ENCODE results near the gene NECAB3. TPM values are rescaled to one million over a fixed set of nuclear protein-coding genes. Genes with fewer than 3 reads are reported as not detected.
A peak's percentile ranks its signal among the peaks of the same experiment; 100 is the strongest.

NECAB3 gene
- total RNA-seq, 4 donors from 2014 or later = 30.6 to 71.9 (median 52.9) TPM

DNA sequence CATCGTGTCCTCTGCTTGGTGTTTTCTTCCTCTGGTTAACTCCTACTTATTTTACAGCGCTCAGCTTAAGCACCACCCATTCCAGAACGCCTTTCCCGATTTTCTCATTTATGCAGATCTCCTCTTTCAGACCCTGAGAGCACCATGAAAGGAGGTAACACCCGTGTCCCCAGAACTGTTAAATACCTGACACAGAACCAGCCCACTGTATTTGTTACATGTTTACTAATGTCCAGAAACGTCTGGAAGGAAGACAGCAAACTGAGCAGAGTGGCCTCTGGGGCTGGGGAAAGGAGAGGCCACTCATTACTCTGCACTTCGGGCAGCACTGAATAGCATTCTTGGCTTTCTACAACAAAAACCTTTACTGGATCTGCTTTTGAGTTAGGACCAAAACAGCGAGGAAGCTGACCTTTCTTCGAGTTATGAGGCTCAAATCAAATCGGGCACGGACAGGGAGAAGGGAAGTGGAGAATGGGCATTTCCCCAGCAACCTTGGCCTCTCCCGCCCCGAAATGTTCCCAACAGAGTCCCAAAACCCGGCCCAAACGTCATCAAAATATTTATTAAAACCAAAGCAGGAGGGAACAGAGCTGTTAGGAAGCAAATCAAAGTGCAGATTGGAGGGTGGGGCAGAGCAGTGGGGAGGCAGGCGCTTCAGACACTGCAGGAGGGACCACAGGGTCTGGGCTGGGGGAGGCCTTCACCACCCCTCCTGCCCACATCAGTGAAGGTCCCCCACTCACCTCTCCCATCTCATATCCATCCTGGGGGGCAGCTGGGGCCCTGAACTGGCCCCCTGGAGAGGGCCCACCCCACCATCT is 1.1 kb upstream of the NECAB3 start:
- peak overlapping the region; percentile 92 to 97 (median 94) for H3K27ac ChIP-seq
- peak; percentile 58 for ATAC-seq
- peaks cover 0 to 81% (median 42%) of the 10 kb centered on the region in 3 donors for H3K4me1 ChIP-seq
- WGBS, 2 donors (ENCODE audit: low coverage in 1 of 2) = 15 to 16% methylated on average over 10 to 14 of the region's 16 CpGs
- H3K9me3 ChIP-seq = no peaks in the 10 kb centered on the region
- H3K4me3 ChIP-seq = peak overlapping the region; percentile 30 to 90
- TF ChIP-seq, protein P1, sequence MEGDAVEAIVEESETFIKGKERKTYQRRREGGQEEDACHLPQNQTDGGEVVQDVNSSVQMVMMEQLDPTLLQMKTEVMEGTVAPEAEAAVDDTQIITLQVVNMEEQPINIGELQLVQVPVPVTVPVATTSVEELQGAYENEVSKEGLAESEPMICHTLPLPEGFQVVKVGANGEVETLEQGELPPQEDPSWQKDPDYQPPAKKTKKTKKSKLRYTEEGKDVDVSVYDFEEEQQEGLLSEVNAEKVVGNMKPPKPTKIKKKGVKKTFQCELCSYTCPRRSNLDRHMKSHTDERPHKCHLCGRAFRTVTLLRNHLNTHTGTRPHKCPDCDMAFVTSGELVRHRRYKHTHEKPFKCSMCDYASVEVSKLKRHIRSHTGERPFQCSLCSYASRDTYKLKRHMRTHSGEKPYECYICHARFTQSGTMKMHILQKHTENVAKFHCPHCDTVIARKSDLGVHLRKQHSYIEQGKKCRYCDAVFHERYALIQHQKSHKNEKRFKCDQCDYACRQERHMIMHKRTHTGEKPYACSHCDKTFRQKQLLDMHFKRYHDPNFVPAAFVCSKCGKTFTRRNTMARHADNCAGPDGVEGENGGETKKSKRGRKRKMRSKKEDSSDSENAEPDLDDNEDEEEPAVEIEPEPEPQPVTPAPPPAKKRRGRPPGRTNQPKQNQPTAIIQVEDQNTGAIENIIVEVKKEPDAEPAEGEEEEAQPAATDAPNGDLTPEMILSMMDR (IDR thresholded peaks at IDR 0.05) = no peak
- TF ChIP-seq POLR2AphosphoS5 (IDR thresholded peaks at IDR 0.05) = peak; percentile 80
- no peak for TF ChIP-seq EP300 (IDR thresholded peaks at IDR 0.05)
- TF ChIP-seq POLR2A (IDR thresholded peaks at IDR 0.05) = peak in 1 of 2 donors; percentile 51
- peaks cover 0 to 14% of the 10 kb centered on the region in 2 donors for H3K36me3 ChIP-seq
- H3K27me3 ChIP-seq = no peaks in the 10 kb centered on the region

GRCh38 chr20:33673410-33674293 is 576 bp downstream of the NECAB3 start:
- Histone ChIP-seq H3K4me1 (peaks cover 0 to 92% (median 42%) of the 10 kb centered on the region in 3 donors), H3K27ac (peak overlapping the region; percentile 68 to 97 (median 94)), H3K36me3 (peaks cover 0 to 31% of the 10 kb centered on the region in 2 donors), H3K4me3 (peak overlapping the region; percentile 56 to 90), H3K27me3 (no peaks in the 10 kb centered on the region), H3K9me3 (no peaks in the 10 kb centered on the region)
- TF ChIP-seq EP300 (IDR thresholded peaks at IDR 0.05) (no peak), POLR2AphosphoS5 (IDR thresholded peaks at IDR 0.05) (no peak), POLR2A (IDR thresholded peaks at IDR 0.05) (no peak)
- TF ChIP-seq, protein P1 (IDR thresholded peaks at IDR 0.05) = no peak
- no peak for ATAC-seq
- 4% methylated on average over 15 of the region's 29 CpGs; no CpG with 5 or more reads in 1 of the 2 donors for WGBS, 2 donors (ENCODE audit: low coverage in 1 of 2)

DNA sequence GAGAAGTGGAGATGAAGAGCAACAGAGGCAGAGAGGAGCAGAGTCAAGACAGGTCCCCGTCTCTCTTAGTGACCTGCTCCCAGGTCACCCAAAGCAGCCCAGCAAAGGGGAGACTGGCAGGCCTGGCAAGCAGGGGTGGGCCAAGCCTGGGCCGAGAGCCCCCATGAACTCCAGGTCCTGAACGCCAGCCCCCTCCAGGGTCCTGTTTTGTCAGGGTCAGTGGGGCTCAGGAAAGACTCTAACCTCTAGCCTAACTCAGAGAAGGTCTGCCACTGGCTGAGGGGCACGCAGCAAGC is 1.2 kb downstream of the NECAB3 start:
- ATAC-seq = no peak
- Histone ChIP-seq H3K27ac (peak overlapping the region; percentile 68 to 97 (median 94)), H3K4me1 (peaks cover 0 to 92% (median 45%) of the 10 kb centered on the region in 3 donors), H3K4me3 (peak overlapping the region; percentile 56 to 90), H3K36me3 (peaks cover 0 to 36% of the 10 kb centered on the region in 2 donors), H3K9me3 (no peaks in the 10 kb centered on the region), H3K27me3 (no peaks in the 10 kb centered on the region)
- TF ChIP-seq, protein P1 (IDR thresholded peaks at IDR 0.05) = no peak
- no peak for TF ChIP-seq POLR2AphosphoS5 (IDR thresholded peaks at IDR 0.05)
- no peak for TF ChIP-seq POLR2A (IDR thresholded peaks at IDR 0.05)
- TF ChIP-seq EP300 (IDR thresholded peaks at IDR 0.05) = no peak
- WGBS, 2 donors (ENCODE audit: low coverage in 1 of 2) = no CpG with 5 or more reads among the region's 4 CpGs

GRCh38 chr20:33672426-33673113 is 1.7 kb downstream of the NECAB3 start:
- peaks cover 0 to 95% (median 46%) of the 10 kb centered on the region in 3 donors for H3K4me1 ChIP-seq
- no peaks in the 10 kb centered on the region for H3K9me3 ChIP-seq
- H3K27me3 ChIP-seq = no peaks in the 10 kb centered on the region
- WGBS, 2 donors (ENCODE audit: low coverage in 1 of 2) = 25% methylated on average over 4 of the region's 17 CpGs; no CpG with 5 or more reads in 1 of the 2 donors
- peaks cover 0 to 36% of the 10 kb centered on the region in 2 donors for H3K36me3 ChIP-seq
- H3K4me3 ChIP-seq = peak overlapping the region; percentile 56 to 90
- H3K27ac ChIP-seq = peak overlapping the region in 3 of 4 donors; percentile 93 to 97 (median 95)
- ATAC-seq = no peak
- TF ChIP-seq POLR2AphosphoS5 (IDR thresholded peaks at IDR 0.05) (no peak), EP300 (IDR thresholded peaks at IDR 0.05) (no peak), POLR2A (IDR thresholded peaks at IDR 0.05) (no peak)
- TF ChIP-seq, protein P1 (IDR thresholded peaks at IDR 0.05) = no peak
